ENCODE measurements around the gene NMNAT3. TPM values are rescaled to one million over a fixed set of nuclear protein-coding genes. Genes with fewer than 3 reads are reported as not detected.

Gene NMNAT3
- total RNA-seq, 1 donor from 2014 or later: 1.2 TPM

DNA sequence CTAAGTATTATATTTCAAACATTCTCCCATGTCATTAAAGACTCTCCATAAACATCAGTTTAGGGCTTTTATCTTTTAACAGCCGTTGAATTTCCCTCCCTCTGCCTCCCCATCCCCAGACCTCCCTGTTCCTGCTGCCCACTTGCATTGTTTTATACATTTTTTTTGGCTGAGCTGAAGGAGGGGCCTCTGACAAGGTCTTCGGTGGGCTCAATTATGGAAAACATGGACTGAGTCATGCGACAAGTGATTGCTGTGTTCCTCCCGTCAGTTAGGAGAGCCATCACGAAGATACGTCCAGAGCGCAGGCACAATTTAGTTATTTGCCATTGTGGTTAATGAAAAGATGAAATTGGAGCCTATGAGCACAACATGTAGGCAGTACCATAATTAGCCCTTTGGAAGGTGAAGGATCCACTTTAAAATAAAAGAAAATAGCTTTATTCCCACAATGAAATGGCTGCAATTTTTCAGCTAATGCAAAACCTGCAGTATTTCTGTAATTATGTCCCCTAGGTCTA, 12.0 kb upstream of the NMNAT3 start:
- no peaks in the 10 kb centered on the region for H3K36me3 Mint-ChIP-seq (ENCODE audit: low read depth)
- no peaks in the 10 kb centered on the region for H3K9me3 Mint-ChIP-seq
- no peak for DNase-seq (ENCODE audit: low spot score)
- H3K4me3 Mint-ChIP-seq: no peak overlapping the region
- H3K27me3 Mint-ChIP-seq (ENCODE audit: insufficient read depth): peaks cover 25% of the 10 kb centered on the region
- intact Hi-C loops (cut with micrococcal nuclease): no loop called here
- no peak overlapping the region for H3K27ac Mint-ChIP-seq
- no peaks in the 10 kb centered on the region for H3K4me1 Mint-ChIP-seq (ENCODE audit: low read depth)

DNA sequence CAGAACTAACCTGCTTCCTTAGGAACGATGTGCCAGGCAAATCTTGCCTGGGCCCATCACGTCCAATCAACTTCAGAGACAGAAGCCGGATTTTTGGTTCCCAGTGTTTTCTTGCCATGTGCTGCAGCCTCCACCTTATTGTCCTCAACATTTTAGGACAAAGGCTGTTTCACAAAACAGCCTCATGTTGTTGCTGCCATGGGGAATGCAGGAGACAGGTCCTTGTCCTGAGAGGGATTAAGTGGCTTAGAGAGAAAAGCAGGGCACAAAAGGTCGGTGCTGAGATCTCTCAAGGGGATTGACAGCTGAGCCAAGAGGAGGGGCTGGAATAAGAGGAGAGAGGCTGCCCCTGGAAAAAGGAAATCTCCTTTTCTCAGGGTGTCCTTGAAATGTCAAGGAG, 11.3 kb upstream of the NMNAT3 start:
- no peak overlapping the region for H3K4me3 Mint-ChIP-seq
- H3K36me3 Mint-ChIP-seq (ENCODE audit: low read depth): no peaks in the 10 kb centered on the region
- intact Hi-C loops (cut with micrococcal nuclease): no loop called here
- no peak overlapping the region for H3K27ac Mint-ChIP-seq
- DNase-seq (ENCODE audit: low spot score): no peak
- no peaks in the 10 kb centered on the region for H3K9me3 Mint-ChIP-seq
- H3K27me3 Mint-ChIP-seq (ENCODE audit: insufficient read depth): peaks cover 25% of the 10 kb centered on the region
- H3K4me1 Mint-ChIP-seq (ENCODE audit: low read depth): no peaks in the 10 kb centered on the region

DNA sequence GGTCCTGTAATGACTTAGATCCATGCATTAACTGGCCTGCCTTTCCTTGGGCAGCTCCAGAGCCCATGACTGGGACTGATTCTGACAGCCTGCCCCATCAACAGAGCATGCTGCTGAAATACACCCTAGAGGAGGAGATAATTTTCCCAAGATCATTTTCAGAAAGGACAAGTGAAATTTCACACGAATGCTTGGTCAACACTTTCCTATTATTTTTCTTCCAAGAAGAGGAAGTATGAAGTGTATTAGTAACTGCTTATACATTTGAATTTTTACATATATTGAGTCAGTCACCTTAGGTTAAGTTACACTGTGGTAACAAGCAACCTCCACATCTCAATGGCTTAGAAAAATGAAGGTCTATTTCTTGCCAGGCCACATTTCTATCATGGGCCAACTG, 9.7 kb upstream of the NMNAT3 start:
- no peaks in the 10 kb centered on the region for H3K9me3 Mint-ChIP-seq
- no peak overlapping the region for H3K27ac Mint-ChIP-seq
- intact Hi-C loops (cut with micrococcal nuclease): no loop called here
- H3K4me3 Mint-ChIP-seq: no peak overlapping the region
- H3K27me3 Mint-ChIP-seq (ENCODE audit: insufficient read depth): peaks cover 16% of the 10 kb centered on the region
- no peaks in the 10 kb centered on the region for H3K36me3 Mint-ChIP-seq (ENCODE audit: low read depth)
- no peaks in the 10 kb centered on the region for H3K4me1 Mint-ChIP-seq (ENCODE audit: low read depth)
- no peak for DNase-seq (ENCODE audit: low spot score)

DNA sequence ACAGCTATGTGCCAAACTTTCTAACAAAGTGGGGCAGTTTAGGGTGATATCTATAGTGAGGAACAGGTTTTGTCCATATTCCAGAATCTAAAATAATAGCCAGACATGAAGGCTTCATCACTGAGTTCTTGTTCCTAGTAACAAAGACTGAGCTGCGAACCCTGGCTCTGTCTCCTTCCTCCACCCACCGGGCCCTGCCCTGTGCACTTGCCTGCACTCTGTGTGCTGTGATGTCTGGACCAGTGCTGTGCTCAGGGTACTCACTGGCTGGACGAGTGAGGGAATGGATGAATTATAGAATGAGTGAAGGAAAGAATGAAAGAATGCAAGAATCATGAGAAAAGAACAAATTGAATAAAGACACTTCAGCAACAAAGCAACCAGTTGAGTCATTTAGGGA, 8.9 kb upstream of the NMNAT3 start:
- Mint-ChIP-seq H3K9me3 (no peaks in the 10 kb centered on the region), H3K4me3 (no peak overlapping the region), H3K27me3 (ENCODE audit: insufficient read depth) (peaks cover 14% of the 10 kb centered on the region), H3K4me1 (ENCODE audit: low read depth) (no peaks in the 10 kb centered on the region), H3K27ac (no peak overlapping the region), H3K36me3 (ENCODE audit: low read depth) (no peaks in the 10 kb centered on the region)
- intact Hi-C loops (cut with micrococcal nuclease): no loop called here
- DNase-seq (ENCODE audit: low spot score): no peak

DNA sequence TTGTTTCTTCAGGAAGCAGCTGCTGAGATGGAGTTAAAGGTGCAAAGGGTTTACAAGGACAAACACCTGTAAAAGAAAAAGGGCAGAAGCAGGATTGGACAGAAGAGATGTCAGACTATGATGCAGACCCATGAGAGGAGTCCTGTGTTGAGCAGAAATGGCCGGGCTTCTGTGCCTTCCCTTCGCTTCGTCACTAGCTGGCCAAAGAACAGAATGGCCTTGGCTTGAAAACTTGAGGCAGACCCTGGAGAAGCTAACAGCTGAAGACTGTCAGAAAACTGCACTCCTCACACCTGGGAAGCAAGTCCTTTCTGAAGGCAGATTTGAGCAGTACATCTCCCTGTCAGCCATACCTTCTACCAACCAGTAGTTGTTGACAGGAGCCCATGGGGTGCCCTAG, 8.4 kb upstream of the NMNAT3 start:
- Mint-ChIP-seq H3K4me1 (ENCODE audit: low read depth) (no peaks in the 10 kb centered on the region), H3K27me3 (ENCODE audit: insufficient read depth) (peaks cover 14% of the 10 kb centered on the region), H3K27ac (no peak overlapping the region), H3K4me3 (no peak overlapping the region), H3K36me3 (ENCODE audit: low read depth) (no peaks in the 10 kb centered on the region), H3K9me3 (no peaks in the 10 kb centered on the region)
- intact Hi-C loops (cut with micrococcal nuclease): no loop called here
- DNase-seq (ENCODE audit: low spot score): no peak

DNA sequence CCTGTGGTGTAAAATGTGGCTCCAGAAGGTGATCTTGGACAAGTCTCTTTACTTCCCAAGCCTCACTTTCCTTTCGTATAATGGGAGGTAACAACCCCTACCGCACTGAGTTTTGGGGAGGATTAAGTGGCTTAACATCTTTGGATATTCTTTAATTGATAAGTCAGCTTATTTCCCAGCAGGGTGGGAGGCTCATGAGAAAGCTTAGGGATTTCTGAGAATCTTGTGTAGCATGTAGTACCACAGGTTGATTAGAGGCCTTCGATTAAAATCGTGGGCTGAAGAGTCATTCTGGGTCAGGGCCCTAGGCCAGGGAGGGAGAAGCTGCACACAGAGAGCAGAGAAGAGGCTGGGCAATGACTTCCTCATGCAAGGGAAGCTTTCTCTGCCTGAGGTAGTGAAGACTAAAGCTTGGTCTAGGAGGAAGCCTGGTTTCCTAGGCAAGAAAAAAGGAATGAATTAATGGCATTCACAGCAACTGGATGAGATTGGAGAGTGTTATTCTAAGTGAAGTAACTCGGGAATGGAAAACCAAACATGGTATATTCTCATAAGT, 1.5 kb upstream of the NMNAT3 start:
- intact Hi-C loops (cut with micrococcal nuclease): loop anchor here (5.0 kb wide), 2 partner anchors 352 to 1263 kb away; partner anchors contain the start of gene SLC25A36
- no peak for DNase-seq (ENCODE audit: low spot score)
- H3K4me1 Mint-ChIP-seq (ENCODE audit: low read depth): no peaks in the 10 kb centered on the region
- no peaks in the 10 kb centered on the region for H3K9me3 Mint-ChIP-seq
- H3K27ac Mint-ChIP-seq: no peak overlapping the region
- H3K4me3 Mint-ChIP-seq: no peak overlapping the region
- H3K36me3 Mint-ChIP-seq (ENCODE audit: low read depth): no peaks in the 10 kb centered on the region
- H3K27me3 Mint-ChIP-seq (ENCODE audit: insufficient read depth): peaks cover 13% of the 10 kb centered on the region

DNA sequence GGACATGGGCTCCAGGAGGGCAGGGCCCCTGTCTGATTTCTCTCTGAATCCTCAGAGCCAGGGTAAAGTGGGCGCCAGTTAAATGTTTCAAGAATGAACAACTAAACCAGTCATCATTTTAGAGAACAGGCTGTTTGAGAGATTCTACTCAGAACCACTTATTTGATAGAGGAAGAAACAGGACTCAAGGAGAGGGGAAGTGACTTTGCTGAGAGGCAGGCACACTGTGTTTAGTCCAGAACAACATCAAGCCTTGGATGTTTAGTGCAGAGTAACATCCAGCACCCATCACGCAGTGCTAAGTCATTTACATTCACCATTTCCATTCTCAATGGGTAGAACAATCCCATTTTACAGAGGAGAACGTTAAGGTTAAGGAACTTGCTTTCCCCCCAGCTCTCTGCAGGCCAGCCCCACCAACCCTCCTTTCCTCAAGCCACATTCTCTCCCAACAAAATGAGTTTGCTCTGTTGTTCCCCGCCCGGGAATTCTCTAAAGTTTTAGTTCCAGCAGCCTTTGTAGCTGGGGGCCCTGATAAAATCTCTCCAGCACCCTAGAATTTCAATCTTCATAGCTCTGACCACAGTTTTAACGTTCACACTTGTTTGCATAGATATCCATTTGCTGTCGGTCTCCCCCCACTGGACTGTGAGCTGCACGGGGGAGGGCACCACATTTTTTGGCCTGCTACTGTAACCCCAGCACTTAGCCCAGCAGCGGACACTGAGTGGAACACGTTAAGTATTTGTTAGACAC, 962 bp downstream of the NMNAT3 start:
- H3K27me3 Mint-ChIP-seq (ENCODE audit: insufficient read depth): peaks cover 13% of the 10 kb centered on the region
- intact Hi-C loops (cut with micrococcal nuclease): loop anchor here (5.0 kb wide), 2 partner anchors 350 to 1265 kb away; partner anchors contain the start of gene SLC25A36

DNA sequence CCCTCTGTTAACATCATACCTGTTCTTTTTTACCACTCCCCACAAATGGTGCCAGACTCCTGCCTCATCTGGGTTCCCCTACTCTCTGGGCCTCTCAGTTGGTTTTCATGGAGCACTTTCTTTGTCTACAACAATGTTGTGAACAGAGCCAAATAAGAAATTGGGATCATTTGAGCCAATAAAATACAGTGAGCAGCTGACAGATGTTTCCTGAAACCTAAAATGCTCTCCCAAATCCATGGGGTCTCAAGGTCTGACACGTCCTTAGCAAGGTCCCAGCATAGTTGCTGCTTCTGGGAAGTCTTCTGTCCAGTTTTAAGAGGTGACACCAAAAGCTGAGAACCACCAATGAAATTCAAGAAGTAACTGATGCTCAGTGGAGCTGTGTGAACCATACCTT, 1.7 kb downstream of the NMNAT3 start:
- DNase-seq (ENCODE audit: low spot score): no peak
- H3K9me3 Mint-ChIP-seq: no peaks in the 10 kb centered on the region
- no peak overlapping the region for H3K27ac Mint-ChIP-seq
- H3K4me3 Mint-ChIP-seq: no peak overlapping the region
- no peaks in the 10 kb centered on the region for H3K4me1 Mint-ChIP-seq (ENCODE audit: low read depth)
- intact Hi-C loops (cut with micrococcal nuclease): loop anchor here (5.0 kb wide), 2 partner anchors 349 to 1266 kb away; partner anchors contain the start of gene SLC25A36
- peaks cover 15% of the 10 kb centered on the region for H3K27me3 Mint-ChIP-seq (ENCODE audit: insufficient read depth)
- H3K36me3 Mint-ChIP-seq (ENCODE audit: low read depth): no peaks in the 10 kb centered on the region

More for the DNA sequence above, 962 bp downstream of the NMNAT3 start:
- H3K4me1 Mint-ChIP-seq (ENCODE audit: low read depth): no peaks in the 10 kb centered on the region
- peak overlapping the region; percentile 44 for H3K4me3 Mint-ChIP-seq
- no peaks in the 10 kb centered on the region for H3K36me3 Mint-ChIP-seq (ENCODE audit: low read depth)
- no peak for DNase-seq (ENCODE audit: low spot score)
- H3K27ac Mint-ChIP-seq: no peak overlapping the region
- no peaks in the 10 kb centered on the region for H3K9me3 Mint-ChIP-seq

DNA sequence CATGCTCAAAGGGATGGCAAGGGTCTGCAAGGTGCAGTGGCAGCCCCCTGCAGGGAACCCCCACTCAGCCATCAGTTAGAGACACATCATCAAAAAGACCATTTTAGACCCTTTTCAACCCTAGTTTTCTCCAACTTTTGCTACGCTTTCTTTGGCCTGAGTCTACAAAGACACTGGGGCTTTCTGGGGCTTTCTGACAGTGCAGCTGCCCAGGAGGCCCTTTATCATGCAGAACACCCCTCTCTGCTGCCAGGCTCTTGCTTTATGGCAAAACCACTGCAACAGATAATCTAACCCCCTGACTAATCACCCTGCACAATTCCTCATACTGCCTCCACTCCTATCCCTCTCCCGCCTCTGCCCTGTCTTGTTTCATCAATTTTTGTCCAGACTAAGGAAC, 2.4 kb downstream of the NMNAT3 start:
- Mint-ChIP-seq H3K27me3 (ENCODE audit: insufficient read depth) (peaks cover 12% of the 10 kb centered on the region), H3K9me3 (no peaks in the 10 kb centered on the region), H3K27ac (no peak overlapping the region), H3K4me1 (ENCODE audit: low read depth) (no peaks in the 10 kb centered on the region), H3K4me3 (no peak overlapping the region), H3K36me3 (ENCODE audit: low read depth) (no peaks in the 10 kb centered on the region)
- DNase-seq (ENCODE audit: low spot score): no peak
- intact Hi-C loops (cut with micrococcal nuclease): loop anchor here (5.0 kb wide), 2 partner anchors 348 to 1267 kb away; partner anchors contain the start of gene SLC25A36

DNA sequence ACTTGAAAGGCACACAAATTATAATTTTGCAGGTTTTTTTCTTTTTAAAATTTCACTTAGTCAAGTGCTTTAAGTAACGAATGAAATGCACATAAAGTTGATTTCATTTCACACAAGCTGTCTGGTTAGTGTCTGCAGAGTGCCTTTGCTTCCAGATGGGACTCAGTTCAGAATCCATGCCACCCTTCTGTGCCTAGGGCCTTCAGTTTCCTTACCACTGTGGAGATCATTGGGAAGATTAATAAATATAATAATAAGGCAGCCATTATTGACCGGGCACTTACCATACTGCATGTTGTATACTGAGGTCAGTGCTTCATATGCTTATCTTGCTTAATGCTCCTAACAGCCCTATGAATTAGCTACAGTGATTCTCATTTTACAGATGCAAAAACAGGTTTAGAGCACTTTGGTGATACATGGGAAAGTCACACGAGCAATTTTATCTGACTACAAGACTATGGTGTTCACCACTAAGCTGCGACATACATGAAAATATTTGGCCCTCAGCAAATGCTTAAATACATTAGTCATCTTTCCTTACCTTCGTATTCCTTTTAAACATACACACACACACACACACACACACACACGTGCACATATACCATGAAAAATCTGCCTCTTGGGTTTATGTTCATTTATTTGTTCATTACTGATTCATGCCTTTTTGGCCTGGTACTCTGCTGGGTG, 3.1 kb downstream of the NMNAT3 start:
- Mint-ChIP-seq H3K4me1 (ENCODE audit: low read depth) (no peaks in the 10 kb centered on the region), H3K27me3 (ENCODE audit: insufficient read depth) (peaks cover 12% of the 10 kb centered on the region), H3K4me3 (no peak overlapping the region), H3K9me3 (no peaks in the 10 kb centered on the region), H3K27ac (no peak overlapping the region), H3K36me3 (ENCODE audit: low read depth) (no peaks in the 10 kb centered on the region)
- DNase-seq (ENCODE audit: low spot score): no peak
- intact Hi-C loops (cut with micrococcal nuclease): loop anchor here (5.0 kb wide), 2 partner anchors 347 to 1268 kb away; partner anchors contain the start of gene SLC25A36

DNA sequence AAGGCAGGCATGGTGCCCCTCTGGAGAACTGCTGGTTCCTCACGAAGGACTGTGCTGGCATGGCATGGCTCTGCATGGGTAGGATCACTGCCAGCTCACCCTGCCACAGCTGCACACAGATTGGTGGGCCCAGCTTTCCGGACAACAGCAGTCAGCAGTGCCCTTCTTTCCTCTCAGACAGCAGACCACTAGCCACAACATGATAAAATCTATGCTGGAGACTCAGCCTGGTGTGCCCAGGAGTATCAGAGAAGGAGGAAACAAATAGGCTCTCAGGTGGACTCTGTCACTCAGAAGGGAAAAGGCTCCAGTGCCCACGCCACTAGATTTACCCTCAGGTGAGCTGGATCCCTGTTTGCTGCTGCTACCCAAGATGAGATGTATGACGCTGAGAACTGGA, 4.9 kb downstream of the NMNAT3 start:
- H3K9me3 Mint-ChIP-seq: no peaks in the 10 kb centered on the region
- no peak overlapping the region for H3K27ac Mint-ChIP-seq
- peaks cover 6% of the 10 kb centered on the region for H3K27me3 Mint-ChIP-seq (ENCODE audit: insufficient read depth)
- H3K36me3 Mint-ChIP-seq (ENCODE audit: low read depth): no peaks in the 10 kb centered on the region
- no peak for DNase-seq (ENCODE audit: low spot score)
- no peak overlapping the region for H3K4me3 Mint-ChIP-seq
- intact Hi-C loops (cut with micrococcal nuclease): no loop called here
- no peaks in the 10 kb centered on the region for H3K4me1 Mint-ChIP-seq (ENCODE audit: low read depth)

DNA sequence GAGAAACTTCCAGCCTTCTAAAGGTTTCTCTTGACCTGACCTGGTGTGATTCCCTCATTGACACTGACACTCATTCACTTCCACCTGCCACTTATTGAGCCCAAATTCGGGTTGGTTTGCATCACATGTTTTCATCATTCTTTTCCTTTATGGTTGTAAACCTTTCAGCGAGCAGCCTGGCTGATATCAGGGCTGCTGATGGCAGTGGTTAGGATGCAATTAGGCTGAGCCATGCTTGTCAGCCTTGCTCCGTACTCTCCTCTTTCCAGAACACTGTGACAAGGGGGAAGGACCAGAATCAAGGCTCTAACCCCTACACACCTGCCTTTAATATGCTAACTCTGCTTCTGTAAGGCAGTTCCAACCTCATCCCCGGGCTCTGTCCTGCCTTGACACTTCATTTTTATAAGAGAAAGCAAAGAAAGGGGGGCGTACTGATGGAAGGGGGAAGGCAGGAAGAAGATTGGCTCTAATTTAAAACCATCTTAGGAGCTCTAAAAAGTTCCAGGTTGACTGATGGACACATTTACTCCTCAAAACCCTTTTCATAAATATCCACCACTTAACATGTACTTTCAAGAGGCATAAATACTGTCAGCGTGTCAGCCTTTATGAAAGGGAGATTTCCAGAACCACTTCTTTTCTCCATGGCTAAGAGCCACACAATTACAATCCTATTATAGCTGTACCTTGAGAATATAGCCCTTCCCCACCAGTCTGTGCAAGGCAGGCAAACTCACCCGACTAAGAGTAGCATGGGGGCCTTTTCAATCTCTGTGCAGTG, 5.7 kb downstream of the NMNAT3 start:
- intact Hi-C loops (cut with micrococcal nuclease): no loop called here

More for the DNA sequence above, 5.7 kb downstream of the NMNAT3 start:
- H3K4me3 Mint-ChIP-seq: no peak overlapping the region
- H3K9me3 Mint-ChIP-seq: no peaks in the 10 kb centered on the region
- no peaks in the 10 kb centered on the region for H3K36me3 Mint-ChIP-seq (ENCODE audit: low read depth)
- H3K4me1 Mint-ChIP-seq (ENCODE audit: low read depth): no peaks in the 10 kb centered on the region
- H3K27ac Mint-ChIP-seq: no peak overlapping the region
- no peak for DNase-seq (ENCODE audit: low spot score)
- H3K27me3 Mint-ChIP-seq (ENCODE audit: insufficient read depth): peaks cover 6% of the 10 kb centered on the region
